ENCODE measurements around the gene STRIT1. TPM values are rescaled to one million over a fixed set of nuclear protein-coding genes. Genes with fewer than 3 reads are reported as not detected.

The STRIT1 gene
- total and polyA plus RNA-seq, 9 of the 15 experiments (the other 6 are each of a cell fraction or from before 2014, with no cell fraction given): not detected

DNA sequence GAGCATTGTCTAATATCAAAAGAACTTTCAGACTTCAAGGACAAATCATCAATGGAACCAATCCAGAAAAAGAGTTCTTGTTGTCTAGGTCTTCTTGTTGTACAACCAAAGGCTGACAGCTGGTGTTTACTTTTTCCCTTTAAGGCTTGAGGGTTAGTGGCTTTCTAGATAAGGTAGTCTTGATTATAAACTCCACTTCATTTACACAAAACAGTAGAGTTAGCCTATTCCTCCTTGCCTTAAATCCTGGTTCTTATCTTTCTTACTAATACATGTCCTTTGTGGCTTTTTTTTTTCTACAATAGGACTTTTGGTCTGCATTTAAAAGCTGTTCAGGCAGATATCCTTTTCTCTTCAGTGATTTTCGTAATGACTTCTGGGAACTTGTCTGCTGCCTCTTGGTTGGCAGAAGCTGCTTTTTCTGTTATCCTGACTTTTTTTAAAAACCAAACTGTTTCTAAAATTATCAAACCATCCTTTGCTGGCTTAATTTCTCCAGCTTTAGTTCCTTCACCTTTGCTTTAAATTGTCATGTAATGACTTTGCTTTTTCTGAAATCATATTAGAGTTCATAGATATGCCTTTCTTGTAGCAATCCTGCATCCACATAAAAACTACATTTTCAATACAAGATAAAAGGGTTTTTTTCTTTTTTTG, 44.8 kb downstream of the STRIT1 start (continued):
- TF ChIP-seq, protein P1, sequence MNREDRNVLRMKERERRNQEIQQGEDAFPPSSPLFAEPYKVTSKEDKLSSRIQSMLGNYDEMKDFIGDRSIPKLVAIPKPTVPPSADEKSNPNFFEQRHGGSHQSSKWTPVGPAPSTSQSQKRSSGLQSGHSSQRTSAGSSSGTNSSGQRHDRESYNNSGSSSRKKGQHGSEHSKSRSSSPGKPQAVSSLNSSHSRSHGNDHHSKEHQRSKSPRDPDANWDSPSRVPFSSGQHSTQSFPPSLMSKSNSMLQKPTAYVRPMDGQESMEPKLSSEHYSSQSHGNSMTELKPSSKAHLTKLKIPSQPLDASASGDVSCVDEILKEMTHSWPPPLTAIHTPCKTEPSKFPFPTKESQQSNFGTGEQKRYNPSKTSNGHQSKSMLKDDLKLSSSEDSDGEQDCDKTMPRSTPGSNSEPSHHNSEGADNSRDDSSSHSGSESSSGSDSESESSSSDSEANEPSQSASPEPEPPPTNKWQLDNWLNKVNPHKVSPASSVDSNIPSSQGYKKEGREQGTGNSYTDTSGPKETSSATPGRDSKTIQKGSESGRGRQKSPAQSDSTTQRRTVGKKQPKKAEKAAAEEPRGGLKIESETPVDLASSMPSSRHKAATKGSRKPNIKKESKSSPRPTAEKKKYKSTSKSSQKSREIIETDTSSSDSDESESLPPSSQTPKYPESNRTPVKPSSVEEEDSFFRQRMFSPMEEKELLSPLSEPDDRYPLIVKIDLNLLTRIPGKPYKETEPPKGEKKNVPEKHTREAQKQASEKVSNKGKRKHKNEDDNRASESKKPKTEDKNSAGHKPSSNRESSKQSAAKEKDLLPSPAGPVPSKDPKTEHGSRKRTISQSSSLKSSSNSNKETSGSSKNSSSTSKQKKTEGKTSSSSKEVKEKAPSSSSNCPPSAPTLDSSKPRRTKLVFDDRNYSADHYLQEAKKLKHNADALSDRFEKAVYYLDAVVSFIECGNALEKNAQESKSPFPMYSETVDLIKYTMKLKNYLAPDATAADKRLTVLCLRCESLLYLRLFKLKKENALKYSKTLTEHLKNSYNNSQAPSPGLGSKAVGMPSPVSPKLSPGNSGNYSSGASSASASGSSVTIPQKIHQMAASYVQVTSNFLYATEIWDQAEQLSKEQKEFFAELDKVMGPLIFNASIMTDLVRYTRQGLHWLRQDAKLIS (CRISPR knock-in tag; IDR thresholded peaks at IDR 0.05): no peak
- TF ChIP-seq, protein P2, sequence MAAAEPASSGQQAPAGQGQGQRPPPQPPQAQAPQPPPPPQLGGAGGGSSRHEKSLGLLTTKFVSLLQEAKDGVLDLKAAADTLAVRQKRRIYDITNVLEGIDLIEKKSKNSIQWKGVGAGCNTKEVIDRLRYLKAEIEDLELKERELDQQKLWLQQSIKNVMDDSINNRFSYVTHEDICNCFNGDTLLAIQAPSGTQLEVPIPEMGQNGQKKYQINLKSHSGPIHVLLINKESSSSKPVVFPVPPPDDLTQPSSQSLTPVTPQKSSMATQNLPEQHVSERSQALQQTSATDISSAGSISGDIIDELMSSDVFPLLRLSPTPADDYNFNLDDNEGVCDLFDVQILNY (CRISPR knock-in tag; IDR thresholded peaks at IDR 0.05): no peak
- no peak for TF ChIP-seq PRPF4 (IDR thresholded peaks at IDR 0.05; ENCODE audit: insufficient read depth, low read depth, low read length, poor library complexity, severe bottlenecking)
- TF ChIP-seq ZKSCAN8 (CRISPR knock-in tag; IDR thresholded peaks at IDR 0.05): no peak
- TF ChIP-seq, protein P3, sequence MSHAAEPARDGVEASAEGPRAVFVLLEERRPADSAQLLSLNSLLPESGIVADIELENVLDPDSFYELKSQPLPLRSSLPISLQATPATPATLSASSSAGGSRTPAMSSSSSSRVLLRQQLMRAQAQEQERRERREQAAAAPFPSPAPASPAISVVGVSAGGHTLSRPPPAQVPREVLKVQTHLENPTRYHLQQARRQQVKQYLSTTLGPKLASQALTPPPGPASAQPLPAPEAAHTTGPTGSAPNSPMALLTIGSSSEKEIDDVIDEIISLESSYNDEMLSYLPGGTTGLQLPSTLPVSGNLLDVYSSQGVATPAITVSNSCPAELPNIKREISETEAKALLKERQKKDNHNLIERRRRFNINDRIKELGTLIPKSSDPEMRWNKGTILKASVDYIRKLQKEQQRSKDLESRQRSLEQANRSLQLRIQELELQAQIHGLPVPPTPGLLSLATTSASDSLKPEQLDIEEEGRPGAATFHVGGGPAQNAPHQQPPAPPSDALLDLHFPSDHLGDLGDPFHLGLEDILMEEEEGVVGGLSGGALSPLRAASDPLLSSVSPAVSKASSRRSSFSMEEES (CRISPR knock-in tag; IDR thresholded peaks at IDR 0.05): no peak
- TF ChIP-seq TOE1 (IDR thresholded peaks at IDR 0.05; ENCODE audit: borderline replicate concordance): no peak
- no peak for TF ChIP-seq TOE1 (CRISPR knock-in tag; IDR thresholded peaks at IDR 0.05; ENCODE audit: borderline replicate concordance, low read depth)
- no peak for TF ChIP-seq ZNF239 (CRISPR knock-in tag; IDR thresholded peaks at IDR 0.05)
- no peak for TF ChIP-seq ZBTB1 (CRISPR knock-in tag; IDR thresholded peaks at IDR 0.05; ENCODE audit: borderline replicate concordance, low read depth)
- TF ChIP-seq RAD21 (CRISPR knock-in tag; conservative IDR thresholded peaks at IDR 0.05 in 1 of 2, IDR thresholded peaks at IDR 0.05 in 1 of 2): no peak; a peak in 1 of 4 replicates
- TF ChIP-seq ESRRA (IDR thresholded peaks at IDR 0.05; ENCODE audit: borderline replicate concordance, low read depth): peak; percentile 64; the same call in 1 of the 2 replicates
- TF ChIP-seq ZNF3 (CRISPR knock-in tag; IDR thresholded peaks at IDR 0.05): no peak
- no peak for TF ChIP-seq SRSF9 (IDR thresholded peaks at IDR 0.05; ENCODE audit: borderline replicate concordance, low read depth, low read length)
- TF ChIP-seq, protein P4, sequence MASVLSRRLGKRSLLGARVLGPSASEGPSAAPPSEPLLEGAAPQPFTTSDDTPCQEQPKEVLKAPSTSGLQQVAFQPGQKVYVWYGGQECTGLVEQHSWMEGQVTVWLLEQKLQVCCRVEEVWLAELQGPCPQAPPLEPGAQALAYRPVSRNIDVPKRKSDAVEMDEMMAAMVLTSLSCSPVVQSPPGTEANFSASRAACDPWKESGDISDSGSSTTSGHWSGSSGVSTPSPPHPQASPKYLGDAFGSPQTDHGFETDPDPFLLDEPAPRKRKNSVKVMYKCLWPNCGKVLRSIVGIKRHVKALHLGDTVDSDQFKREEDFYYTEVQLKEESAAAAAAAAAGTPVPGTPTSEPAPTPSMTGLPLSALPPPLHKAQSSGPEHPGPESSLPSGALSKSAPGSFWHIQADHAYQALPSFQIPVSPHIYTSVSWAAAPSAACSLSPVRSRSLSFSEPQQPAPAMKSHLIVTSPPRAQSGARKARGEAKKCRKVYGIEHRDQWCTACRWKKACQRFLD (CRISPR knock-in tag; IDR thresholded peaks at IDR 0.05): no peak
- no peak for TF ChIP-seq CREB1 (IDR thresholded peaks at IDR 0.05)
- no peak for TF ChIP-seq CREB1 (CRISPR knock-in tag; IDR thresholded peaks at IDR 0.05)
- TF ChIP-seq SIX5 (IDR thresholded peaks at IDR 0.05; ENCODE audit: borderline replicate concordance in 1 of 2, insufficient read depth in 1 of 2, low read depth in 1 of 2, low read length in 2 of 2): no peak
- TF ChIP-seq SMARCB1 (IDR thresholded peaks at IDR 0.05; ENCODE audit: insufficient read length, low read depth): no peak
- TF ChIP-seq ZNF79 (CRISPR knock-in tag; IDR thresholded peaks at IDR 0.05; ENCODE audit: low read depth): no peak
- peak; percentile 93 for TF ChIP-seq CBFA2T3 (IDR thresholded peaks at IDR 0.05)
